ENCODE data around the gene ATG7.

Gene ATG7

GRCh38 chr3:11271986-11272904 lies at the start of gene ATG7:
Gene ATG7 (plus strand): TSS chr3:11272397. CDS start chr3:11298696, 26,299 bp downstream.
- no peak for TF ChIP-seq CTCF (IDR thresholded peaks at IDR 0.05; ENCODE audit: extremely low read depth, insufficient read depth, missing control alignments)
- in situ Hi-C loops (cut with MboI; ENCODE audit: low pct_unique_long_range_greater_than_20kb, low sequenced_read_pairs, unreplicated experiment): no loop called here
- peak; percentile 95 for DNase-seq (ENCODE audit: low spot score)

GRCh38 chr3:11224010-11224409 lies 48.2 kb upstream of the ATG7 start:
- no peak for DNase-seq (ENCODE audit: low spot score)
- in situ Hi-C loops (cut with MboI; ENCODE audit: low pct_unique_long_range_greater_than_20kb, low sequenced_read_pairs, unreplicated experiment): no loop called here
- TF ChIP-seq CTCF (IDR thresholded peaks at IDR 0.05; ENCODE audit: extremely low read depth, insufficient read depth, missing control alignments): no peak

- in situ Hi-C loops (cut with MboI; ENCODE audit: low pct_unique_long_range_greater_than_20kb, low sequenced_read_pairs, unreplicated experiment): loop anchor here (25.0 kb wide), 2 partner anchors 112 to 437 kb away; no protein-coding TSS in a partner anchor
- no peak for TF ChIP-seq CTCF (IDR thresholded peaks at IDR 0.05; ENCODE audit: extremely low read depth, insufficient read depth, missing control alignments)
- DNase-seq (ENCODE audit: low spot score): no peak
These were observed 47.3 kb upstream of the ATG7 start for GRCh38 chr3:11224870-11225229.

- in situ Hi-C loops (cut with MboI; ENCODE audit: low pct_unique_long_range_greater_than_20kb, low sequenced_read_pairs, unreplicated experiment): loop anchor here (25.0 kb wide), 2 partner anchors 111 to 436 kb away; no protein-coding TSS in a partner anchor
These were observed 46.2 kb upstream of the ATG7 start for GRCh38 chr3:11226042-11226370.

GRCh38 chr3:11228041-11228440 lies 44.2 kb upstream of the ATG7 start:
- DNase-seq (ENCODE audit: low spot score): no peak
- in situ Hi-C loops (cut with MboI; ENCODE audit: low pct_unique_long_range_greater_than_20kb, low sequenced_read_pairs, unreplicated experiment): loop anchor here (25.0 kb wide), 2 partner anchors 109 to 434 kb away; no protein-coding TSS in a partner anchor

More at GRCh38 chr3:11226042-11226370, 46.2 kb upstream of the ATG7 start:
- no peak for DNase-seq (ENCODE audit: low spot score)
- no peak for TF ChIP-seq CTCF (IDR thresholded peaks at IDR 0.05; ENCODE audit: extremely low read depth, insufficient read depth, missing control alignments)

GRCh38 chr3:11230125-11230524 lies 42.1 kb upstream of the ATG7 start:
- no peak for DNase-seq (ENCODE audit: low spot score)
- TF ChIP-seq CTCF (IDR thresholded peaks at IDR 0.05; ENCODE audit: extremely low read depth, insufficient read depth, missing control alignments): no peak
- in situ Hi-C loops (cut with MboI; ENCODE audit: low pct_unique_long_range_greater_than_20kb, low sequenced_read_pairs, unreplicated experiment): loop anchor here (25.0 kb wide), 2 partner anchors 107 to 432 kb away; no protein-coding TSS in a partner anchor

More at GRCh38 chr3:11228041-11228440, 44.2 kb upstream of the ATG7 start:
- TF ChIP-seq CTCF (IDR thresholded peaks at IDR 0.05; ENCODE audit: extremely low read depth, insufficient read depth, missing control alignments): no peak
